GM23338 (cell line): ENCODE measurements around the gene SAA2. TPM values are rescaled to one million over a fixed set of nuclear protein-coding genes. Genes with fewer than 3 reads are reported as not detected.

ENCODE experiments used
- ATAC-seq: fragments of 200-7000 bp; cut with Tn5 transposase; 3 replicates; pipeline ENCODE4 v1.9.1; 2020
- DNase-seq: peaks from one replicate; pipeline ENCODE4 v3.0.0-alpha.2; 2015; ENCODE audit warnings: low spot score
- H2AFZ ChIP-seq: fragments of 200-600 bp; sonication (generic); 2 replicates; pipeline ENCODE4 v1.8.0; 2016; ENCODE audit warnings: antibody characterized with exemption, mild to moderate bottlenecking, moderate library complexity
- H3F3A ChIP-seq: fragments of 200-600 bp; sonication (generic); replicated peaks from 2 replicates; pipeline ENCODE4 v1.8.0; 2017; ENCODE audit warnings: antibody characterized with exemption, mixed run types, low read depth
- H3K27ac ChIP-seq: fragments of 200-600 bp; sonication (generic); 2 replicates; pipeline ENCODE4 v1.6.1; 2016; ENCODE audit warnings: low read depth
- H3K27me3 ChIP-seq: fragments of 200-600 bp; sonication (generic); 2 replicates; pipeline ENCODE4 v1.8.0; 2016; ENCODE audit warnings: mild to moderate bottlenecking, mixed run types, moderate library complexity; ENCODE audit not compliant: insufficient read depth
- H3K36me3 ChIP-seq: fragments of 200-600 bp; sonication (generic); 2 replicates; pipeline ENCODE4 v1.8.0; 2016; ENCODE audit warnings: mild to moderate bottlenecking; ENCODE audit not compliant: insufficient read depth
- H3K4me1 ChIP-seq: fragments of 200-600 bp; sonication (generic); 2 replicates; pipeline ENCODE4 v1.8.0; 2016; ENCODE audit warnings: mild to moderate bottlenecking, moderate library complexity; ENCODE audit not compliant: insufficient read depth
- H3K4me2 ChIP-seq: fragments of 200-600 bp; sonication (generic); 2 replicates; pipeline ENCODE4 v1.7.1; 2017; ENCODE audit warnings: mixed run types
- H3K4me3 ChIP-seq: fragments of 200-600 bp; sonication (generic); 2 replicates; pipeline ENCODE4 v1.6.1; 2016; ENCODE audit warnings: mixed run types
- H3K79me2 ChIP-seq: fragments of 200-600 bp; sonication (generic); replicated peaks from 2 replicates; pipeline ENCODE4 v1.8.0; 2017; ENCODE audit warnings: mild to moderate bottlenecking; ENCODE audit not compliant: insufficient read depth
- H3K9me2 ChIP-seq: fragments of 200-600 bp; sonication (generic); 2 replicates; pipeline ENCODE4 v1.8.0; 2017; ENCODE audit not compliant: insufficient read depth
- H4K20me1 ChIP-seq: fragments of 200-600 bp; sonication (generic); replicated peaks from 2 replicates; pipeline ENCODE4 v1.8.0; 2017; ENCODE audit warnings: mild to moderate bottlenecking; ENCODE audit not compliant: insufficient read depth
- H3K27ac Mint-ChIP-seq: 2 replicates; pipeline ENCODE4 v1.8.0; 2020; ENCODE audit warnings: inconsistent platforms, mild to moderate bottlenecking, moderate library complexity, mixed read lengths
- H3K27me3 Mint-ChIP-seq: 3 replicates; pipeline ENCODE4 v1.8.0; 2022; ENCODE audit warnings: low read depth, mild to moderate bottlenecking, moderate library complexity, mixed read lengths, inconsistent platforms; ENCODE audit not compliant: insufficient read depth, poor library complexity
- H3K36me3 Mint-ChIP-seq: 3 replicates; pipeline ENCODE4 v1.8.0; 2021; ENCODE audit warnings: low read depth, mild to moderate bottlenecking, inconsistent platforms, moderate library complexity, mixed read lengths
- H3K4me1 Mint-ChIP-seq: 3 replicates; pipeline ENCODE4 v1.8.0; 2020; ENCODE audit warnings: mild to moderate bottlenecking, inconsistent platforms, mixed read lengths
- H3K4me3 Mint-ChIP-seq: 3 replicates; pipeline ENCODE4 v1.8.0; 2021; ENCODE audit warnings: moderate library complexity, mild to moderate bottlenecking, inconsistent platforms, mixed read lengths
- H3K9me3 Mint-ChIP-seq: 3 replicates; pipeline ENCODE4 v1.8.0; 2020; ENCODE audit warnings: moderate library complexity, mild to moderate bottlenecking, inconsistent platforms, mixed read lengths
- CREB1 ChIP-seq: fragments of 250-450 bp; sonication (Bioruptor Pico); IDR thresholded peaks from 2 replicates; pipeline ENCODE4 v1.5.0; 2020; ENCODE audit warnings: low read depth, mild to moderate bottlenecking, moderate library complexity
- CTCF ChIP-seq, 2 experiments: fragments of 200-600 bp in 1 of 2; sonication (generic) in 1 of 2; conservative IDR thresholded peaks; 2 replicates each; pipeline versions ENCODE4 v1.5.1 to v1.6.1; 2016 to 2017; ENCODE audit warnings: antibody characterized with exemption in 2 of 2, low read depth in 2 of 2, mild to moderate bottlenecking in 2 of 2, moderate library complexity in 1 of 2
- ETS1 ChIP-seq: IDR thresholded peaks from 2 replicates; pipeline ENCODE4 v1.6.1; 2016; ENCODE audit warnings: antibody characterized with exemption
- JUNB ChIP-seq: IDR thresholded peaks from one replicate; pipeline ENCODE4 v1.6.1; 2016; ENCODE audit warnings: antibody characterized with exemption; ENCODE audit not compliant: unreplicated experiment
- NANOG ChIP-seq: IDR thresholded peaks from 2 replicates; pipeline ENCODE4 v1.6.1; 2016; ENCODE audit warnings: antibody characterized with exemption, borderline replicate concordance
- POLR2AphosphoS5 ChIP-seq: IDR thresholded peaks from 2 replicates; pipeline ENCODE4 v1.6.1; 2016; ENCODE audit warnings: antibody characterized with exemption, low read depth
- STAT1 ChIP-seq: IDR thresholded peaks from one replicate; pipeline ENCODE4 v1.6.1; 2016; ENCODE audit warnings: antibody characterized with exemption; ENCODE audit not compliant: unreplicated experiment
- ZNF114 ChIP-seq: fragments of 250-450 bp; sonication (Bioruptor Pico); IDR thresholded peaks from 2 replicates; pipeline ENCODE4 v1.5.0; 2020; ENCODE audit warnings: mild to moderate bottlenecking, moderate library complexity
- ZNF331 ChIP-seq: fragments of 250-450 bp; sonication (Bioruptor Pico); IDR thresholded peaks from 2 replicates; pipeline ENCODE4 v1.5.0; 2020; ENCODE audit warnings: low read depth, mild to moderate bottlenecking, moderate library complexity
- ZNF462 ChIP-seq: fragments of 250-450 bp; sonication (Bioruptor Pico); IDR thresholded peaks from 2 replicates; pipeline ENCODE4 v1.5.0; 2020; ENCODE audit warnings: mild to moderate bottlenecking, moderate library complexity
- polyA plus RNA-seq: library from polyadenylated mRNA; unstranded; fragments of >200 nt; fragmentation: Nextera tagmentation; extraction: Ambion mirVana; gene quantifications from 2 replicates; pipeline ENCODE4 v1.2.1, GENCODE V29; 2016
- total RNA-seq: library from RNA; depleted of rRNA; stranded (reverse); fragments of >200 nt; shearing (Covaris generic); gene quantifications from 2 replicates; pipeline ENCODE4 v1.2.3, GENCODE V29; 2014

The SAA2 gene
- total and polyA plus RNA-seq, 2 experiments from 2014 or later = not detected

GRCh38 chr11:18222814-18223421 lies 25.6 kb downstream of the SAA2 start:
- H3K27me3 Mint-ChIP-seq = peaks cover 2% of the 10 kb centered on the region
- DNase-seq (no peak), ATAC-seq (no peak)
- no peak for TF ChIP-seq CREB1 (CRISPR knock-in tag)
- TF ChIP-seq NANOG = no peak
- no peak for TF ChIP-seq CTCF (conservative IDR thresholded peaks at IDR 0.05; ENCODE audit: low read depth in 2 of 2)
- no peak overlapping the region for H3K4me3 Mint-ChIP-seq
- peaks cover 2% of the 10 kb centered on the region; the same call in 1 of the 3 replicates for H3K36me3 Mint-ChIP-seq
- Histone ChIP-seq H3K4me2 (no peak overlapping the region), H3F3A (no peaks in the 10 kb centered on the region), H3K9me2 (no peaks in the 10 kb centered on the region), H3K4me3 (no peak overlapping the region), H4K20me1 (no peaks in the 10 kb centered on the region), H3K79me2 (no peaks in the 10 kb centered on the region), H3K4me1 (no peaks in the 10 kb centered on the region), H2AFZ (no peak overlapping the region), H3K27me3 (no peaks in the 10 kb centered on the region), H3K36me3 (no peaks in the 10 kb centered on the region), H3K27ac (no peak overlapping the region)
- H3K4me1 Mint-ChIP-seq = no peaks in the 10 kb centered on the region; the same call in 2 of the 3 replicates
- H3K9me3 Mint-ChIP-seq = peaks cover 12% of the 10 kb centered on the region
- H3K27ac Mint-ChIP-seq = no peak overlapping the region

DNA sequence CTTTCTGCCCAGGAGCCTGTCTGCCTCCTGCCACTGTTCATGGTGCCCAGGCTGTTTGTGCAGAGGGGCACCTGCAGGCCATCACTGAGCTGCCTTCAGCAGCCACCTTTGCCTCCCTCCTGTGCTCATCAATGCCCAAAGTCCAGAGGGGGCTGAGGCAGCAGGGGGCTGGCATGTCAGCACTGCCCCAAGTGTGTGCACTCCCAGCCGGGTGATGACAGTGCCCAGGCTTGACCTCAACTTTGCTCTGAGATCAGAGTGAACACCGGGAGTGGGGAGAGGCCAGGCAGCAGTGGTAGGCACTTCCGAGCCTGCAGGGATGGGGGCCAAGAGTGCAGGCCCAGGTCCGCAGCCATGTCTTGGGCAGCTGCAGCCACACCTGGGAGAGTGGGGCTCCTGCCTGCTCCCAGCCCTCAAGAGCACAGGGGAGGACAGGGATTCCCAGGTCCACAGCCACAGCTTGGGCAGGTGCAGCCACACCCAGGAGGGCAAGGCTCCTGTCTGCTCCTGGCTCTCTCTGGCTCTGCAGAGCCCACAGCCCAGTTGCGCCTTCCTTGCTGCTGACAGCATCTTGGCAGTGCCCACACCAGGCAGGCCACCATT lies 27.1 kb downstream of the SAA2 start:
- Histone ChIP-seq H3K27ac (no peak overlapping the region), H3K36me3 (no peaks in the 10 kb centered on the region), H3K9me2 (no peaks in the 10 kb centered on the region), H3K4me3 (no peak overlapping the region), H3K79me2 (no peaks in the 10 kb centered on the region), H3K4me1 (no peaks in the 10 kb centered on the region), H3F3A (no peaks in the 10 kb centered on the region), H4K20me1 (no peaks in the 10 kb centered on the region), H3K4me2 (no peak overlapping the region), H3K27me3 (no peaks in the 10 kb centered on the region), H2AFZ (no peak overlapping the region)
- DNase-seq = no peak
- Mint-ChIP-seq H3K27me3 (peaks cover 2% of the 10 kb centered on the region), H3K36me3 (peaks cover 2% of the 10 kb centered on the region; the same call in 1 of the 3 replicates), H3K27ac (no peak overlapping the region), H3K4me1 (no peaks in the 10 kb centered on the region; the same call in 2 of the 3 replicates), H3K9me3 (peaks cover 12% of the 10 kb centered on the region), H3K4me3 (no peak overlapping the region)
- no peak for ATAC-seq
- TF ChIP-seq ZNF462 (CRISPR knock-in tag) (no peak), STAT1 (no peak), ZNF114 (CRISPR knock-in tag) (no peak), ETS1 (no peak), POLR2AphosphoS5 (no peak), ZNF331 (no peak), CREB1 (CRISPR knock-in tag) (no peak), JUNB (no peak), NANOG (no peak)
